DLD1 (cell line): Measurements from ENCODE around the gene KRTAP5-5.
"Not testable (repeated sequence)": the region's sequence is repeated elsewhere in the genome, so short reads cannot be mapped to it uniquely, and the experiment has no call there.

ENCODE experiments used
- in situ Hi-C: cut with HindIII; loops from 2 replicates; pipeline ENCODE4 v1.10.0; 2017; ENCODE audit warnings: low sequenced_read_pairs

Gene KRTAP5-5

GRCh38 chr11:1607156-1607845, 22.3 kb upstream of the KRTAP5-5 start:
- in situ Hi-C loops, result not testable (repeated sequence)

DNA sequence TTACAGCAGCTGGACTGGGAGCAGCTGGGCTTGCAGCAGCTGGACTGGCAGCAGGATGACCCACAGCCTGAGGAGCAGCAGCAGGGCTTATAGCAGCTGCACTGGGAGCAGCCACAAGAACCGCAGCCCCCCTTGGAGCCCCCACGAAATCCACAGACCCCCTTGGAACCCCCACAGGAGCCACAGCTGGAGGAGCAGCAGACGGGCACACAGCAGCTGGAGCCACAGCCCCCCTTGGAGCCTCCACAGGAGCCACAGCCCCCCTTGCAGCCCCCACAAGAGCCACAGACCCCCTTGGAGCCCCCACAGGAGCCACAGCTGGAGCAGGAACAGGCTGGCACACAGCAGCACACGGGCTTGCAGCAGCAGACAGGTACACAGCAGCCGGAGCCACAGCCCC, 21.7 kb upstream of the KRTAP5-5 start:
- in situ Hi-C loops, result not testable (repeated sequence)

DNA sequence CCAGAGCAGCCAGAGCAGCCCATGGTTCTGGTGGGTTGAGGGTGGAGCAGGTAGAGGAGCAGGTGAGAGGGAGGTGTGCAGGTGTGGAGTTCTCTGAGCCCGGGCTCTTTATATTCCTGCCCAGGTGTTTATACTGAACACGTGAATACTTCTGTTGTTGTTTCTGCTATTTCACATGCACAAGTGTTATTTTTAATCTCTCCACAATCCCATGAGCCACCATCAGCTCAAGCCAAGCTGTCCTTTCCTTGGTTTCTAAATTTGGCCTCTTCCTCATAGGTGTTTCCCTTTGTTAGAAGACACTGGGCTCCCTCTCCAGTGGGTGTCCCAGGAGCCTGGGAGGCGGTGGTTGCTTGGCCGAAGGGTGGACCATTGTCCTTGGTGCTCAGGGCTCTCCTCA, 21.2 kb upstream of the KRTAP5-5 start, which contains the start of gene KRTAP5-3:
Gene KRTAP5-3 (minus strand): TSS at position 101 of the 400 bp plus-strand sequence. CDS start 78 bp downstream, at position 23.
- in situ Hi-C loops, result no loop called here

DNA sequence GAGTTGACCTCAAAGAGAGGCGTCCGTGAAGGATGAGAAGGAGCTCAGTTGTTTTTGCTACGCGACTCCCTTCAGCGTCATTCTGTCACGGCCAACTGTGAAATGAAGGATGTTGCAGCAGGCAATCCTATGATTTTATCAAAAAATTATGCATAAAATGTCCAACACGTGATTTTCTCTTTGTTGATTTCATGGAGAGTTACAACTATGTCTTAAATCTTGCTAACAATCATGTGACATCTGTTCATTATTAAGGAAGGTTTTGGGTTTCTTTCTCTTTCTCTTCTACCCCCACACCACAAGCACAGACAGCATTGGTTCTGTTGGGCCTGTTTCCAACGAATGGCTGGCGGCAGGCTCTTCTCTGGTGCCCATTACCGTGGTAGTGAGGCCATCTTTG, 11.3 kb upstream of the KRTAP5-5 start:
- in situ Hi-C loops, result no loop called here

DNA sequence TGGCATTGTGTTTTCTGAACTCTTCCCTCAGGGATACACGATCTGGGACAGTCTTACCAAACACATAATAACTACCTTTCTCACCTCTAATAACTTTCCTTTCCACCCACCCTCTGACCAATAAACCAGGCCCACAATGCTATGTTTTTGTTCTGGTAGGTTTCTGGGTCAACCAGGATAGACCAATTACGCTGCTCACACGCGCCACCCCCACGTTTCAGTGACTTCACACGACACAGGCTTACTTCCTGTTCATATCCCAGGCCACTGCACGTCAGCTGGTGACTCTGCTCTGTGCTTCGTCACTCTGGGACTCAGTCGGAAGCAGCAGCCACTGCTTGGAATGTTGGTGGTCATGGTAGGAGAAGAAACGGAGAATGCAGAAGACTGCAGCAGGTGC, 10.1 kb upstream of the KRTAP5-5 start:
- in situ Hi-C loops, result no loop called here

DNA sequence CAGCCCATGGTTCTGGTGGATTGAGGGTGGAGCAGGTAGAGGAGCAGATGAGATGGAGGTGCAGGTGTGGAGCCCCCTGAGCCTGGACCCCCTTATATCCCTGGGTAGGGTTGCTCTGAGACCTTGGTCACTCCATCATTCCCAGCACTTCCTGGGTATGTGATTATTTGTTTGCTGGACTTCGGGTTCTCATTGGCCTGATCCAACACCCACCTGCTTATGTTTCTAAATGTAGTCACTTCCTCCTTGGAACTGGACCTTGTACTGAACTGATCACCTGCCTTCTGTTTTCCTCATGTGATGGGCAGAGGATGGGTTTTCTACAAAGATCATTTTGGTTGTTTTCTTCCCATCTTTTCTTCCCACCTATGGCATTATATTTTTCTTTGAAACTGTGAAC, 7.5 kb upstream of the KRTAP5-5 start, which contains the start of gene KRTAP5-4:
Gene KRTAP5-4 (minus strand): TSS at position 53 of the 400 bp plus-strand sequence. CDS start 45 bp downstream, at position 8.
- in situ Hi-C loops, result loop anchor here (5.0 to 10.0 kb wide), 2 partner anchors 85 to 523 kb away; no protein-coding TSS in a partner anchor

- in situ Hi-C loops, result loop anchor here (5.0 to 10.0 kb wide), 2 partner anchors 86 to 521 kb away; no protein-coding TSS in a partner anchor
Observed at GRCh38 chr11:1623716-1624115, 5.9 kb upstream of the KRTAP5-5 start.

DNA sequence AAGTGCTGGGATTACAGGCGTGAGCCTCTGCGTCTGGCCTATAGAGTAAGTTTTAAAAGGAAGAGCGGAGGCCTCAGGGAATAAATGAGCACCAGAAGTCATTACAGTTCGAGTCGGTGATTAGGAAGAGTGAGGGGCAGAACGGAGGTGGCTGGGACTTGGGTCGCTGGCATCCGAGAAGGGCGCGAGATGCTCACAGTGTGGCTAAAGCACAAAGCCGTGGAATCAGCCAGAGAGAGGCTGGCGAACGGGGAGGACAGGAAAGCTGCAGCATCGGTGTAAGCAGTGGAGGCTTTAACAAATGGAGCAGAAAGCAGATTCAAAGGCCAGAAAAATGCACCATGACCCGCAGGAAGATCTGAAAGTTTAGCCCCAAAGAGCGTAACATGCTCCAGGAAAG, 5.0 kb upstream of the KRTAP5-5 start:
- in situ Hi-C loops, result loop anchor here (5.0 to 10.0 kb wide), 2 partner anchors 87 to 520 kb away; no protein-coding TSS in a partner anchor

DNA sequence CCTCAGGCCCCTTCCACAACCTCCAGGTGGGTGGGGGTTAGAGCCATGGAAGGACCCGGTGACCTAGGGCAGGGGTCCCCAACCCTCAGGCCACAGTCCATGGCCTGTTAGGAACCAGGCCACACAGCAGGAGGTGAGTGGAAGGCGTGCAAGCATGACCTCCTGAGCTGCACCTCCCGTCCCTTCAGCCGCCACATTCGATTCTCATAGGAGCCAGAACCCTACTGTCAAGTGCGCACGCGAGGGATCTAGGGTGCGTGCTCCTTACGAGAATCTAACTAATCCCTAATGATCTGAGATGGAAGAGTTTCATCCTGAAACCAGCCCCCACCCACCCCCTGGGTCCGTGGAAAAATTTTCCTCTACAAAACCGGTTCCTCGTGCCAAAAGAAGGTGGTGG, 4.0 kb upstream of the KRTAP5-5 start:
- in situ Hi-C loops, result loop anchor here (10.0 kb wide), 1 partner anchor 519 kb away; no protein-coding TSS in a partner anchor

DNA sequence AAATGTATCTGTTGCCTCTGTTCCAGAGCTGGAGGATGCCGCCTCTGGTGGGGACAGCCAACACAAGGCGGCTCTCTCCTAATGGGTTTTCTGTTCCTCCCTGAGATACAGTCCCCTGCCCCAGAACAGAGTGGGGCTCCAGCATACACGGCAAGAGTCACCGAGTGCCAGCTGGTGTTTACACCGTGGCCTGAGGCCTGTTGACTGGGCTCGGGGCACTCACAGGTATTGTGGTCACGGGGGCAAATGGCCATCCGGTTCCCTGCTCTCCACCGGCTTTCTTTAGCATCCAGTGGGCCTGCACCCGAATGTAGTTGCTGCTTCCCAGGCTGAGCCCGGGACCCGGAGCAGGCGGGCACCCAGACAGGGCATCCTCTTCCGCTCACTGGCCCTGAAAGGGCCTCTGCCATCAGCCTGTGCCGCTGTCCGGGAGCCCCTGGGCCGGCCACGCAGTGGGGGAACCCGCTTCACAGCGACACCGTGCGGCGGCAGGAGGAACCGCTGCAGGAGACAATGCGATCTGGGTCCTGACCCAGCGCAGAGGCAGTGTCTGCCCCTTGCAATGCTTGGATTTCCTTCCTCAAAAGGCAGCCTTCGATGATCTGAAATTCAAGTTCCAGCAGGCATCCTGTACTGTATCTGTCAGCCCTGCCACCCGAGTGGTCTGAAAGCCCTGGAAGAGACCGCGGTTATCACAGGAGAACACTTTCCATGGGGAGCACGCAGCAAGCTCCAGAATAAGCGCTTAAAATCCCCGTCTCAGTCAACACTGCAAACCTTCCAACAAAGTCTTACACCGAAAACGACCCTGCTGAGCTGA, 859 bp upstream of the KRTAP5-5 start:
- in situ Hi-C loops, result loop anchor here (10.0 kb wide), 1 partner anchor 516 kb away; no protein-coding TSS in a partner anchor

GRCh38 chr11:1630271-1630670, 696 bp downstream of the KRTAP5-5 start:
- in situ Hi-C loops, result no loop called here

DNA sequence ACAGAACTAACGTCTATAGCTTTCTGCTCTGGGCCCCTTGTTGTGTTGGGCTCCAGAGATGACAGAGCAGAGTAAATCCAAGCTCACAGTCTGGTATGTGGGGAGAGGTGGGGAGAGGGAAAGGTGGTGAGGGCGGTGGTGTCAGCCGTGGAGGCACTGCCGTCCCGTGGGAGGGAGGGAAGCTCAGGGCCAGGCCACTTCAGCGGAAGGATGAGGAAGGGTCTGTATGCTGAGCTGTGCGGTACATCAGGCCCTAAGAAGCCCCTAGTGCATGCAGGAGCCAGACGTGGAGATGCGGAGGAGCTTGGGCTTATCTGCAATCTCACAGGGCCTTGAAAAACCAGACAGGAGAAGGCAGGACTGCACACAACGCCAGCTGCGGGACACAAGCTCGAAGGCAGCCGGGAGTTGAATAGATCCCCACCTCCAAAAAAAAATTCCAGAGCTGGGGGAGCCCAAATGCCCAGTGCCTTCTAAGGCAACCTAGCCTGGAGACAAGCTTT, 1.5 kb downstream of the KRTAP5-5 start:
- in situ Hi-C loops, result no loop called here

GRCh38 chr11:1632053-1632714, 2.6 kb downstream of the KRTAP5-5 start:
- in situ Hi-C loops, result no loop called here

DNA sequence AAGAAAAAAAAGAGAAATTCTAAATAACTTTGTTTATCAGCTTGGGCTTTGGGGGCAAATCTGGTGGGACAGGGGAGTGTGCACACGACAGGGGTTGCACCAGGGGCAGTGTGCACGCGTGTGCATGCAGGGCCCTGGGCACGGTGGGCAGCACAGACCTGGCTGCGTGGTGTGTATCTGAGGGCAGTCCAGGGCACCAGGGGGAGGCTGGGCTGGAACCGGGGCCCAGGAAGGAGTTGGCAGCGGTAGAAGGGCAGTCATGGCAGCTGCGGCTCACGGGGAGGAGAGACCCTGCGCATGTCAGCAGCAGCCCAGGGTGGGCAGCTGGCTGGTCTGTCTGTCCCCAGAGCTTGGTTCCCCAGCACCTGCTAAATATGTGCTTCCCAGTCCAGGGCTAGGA, 4.3 kb downstream of the KRTAP5-5 start:
- in situ Hi-C loops, result no loop called here

DNA sequence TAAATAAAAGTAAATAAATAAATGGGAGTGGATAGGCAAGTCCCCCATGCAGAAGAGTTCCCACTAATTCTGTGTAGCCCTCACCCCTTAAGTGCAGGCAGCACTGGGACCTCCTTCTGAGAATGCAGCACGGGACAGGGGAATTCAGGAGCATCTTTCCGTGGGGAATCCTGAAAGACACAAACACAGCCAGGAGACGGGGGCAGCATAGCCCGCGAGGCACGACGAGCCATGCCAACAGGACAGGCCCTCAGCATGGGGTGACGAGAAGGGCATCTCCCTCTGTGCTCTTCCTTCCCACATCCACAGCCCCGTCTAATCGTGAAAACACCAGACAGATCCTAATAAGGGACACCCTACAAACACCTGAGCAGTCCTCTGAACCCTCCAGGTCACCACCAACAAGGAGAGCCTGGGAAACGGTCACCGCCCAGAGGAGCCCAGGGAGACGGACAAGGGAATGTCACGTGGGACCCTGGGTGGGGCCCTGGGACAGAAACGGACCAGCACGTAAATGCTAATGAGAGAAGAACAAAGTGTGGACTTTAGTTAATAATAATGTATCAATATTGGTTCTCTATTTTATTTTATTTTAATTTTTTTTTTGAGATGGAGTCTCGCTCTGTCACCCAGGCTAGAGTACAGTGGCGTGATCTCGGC, 6.8 kb downstream of the KRTAP5-5 start:
- in situ Hi-C loops, result no loop called here

- in situ Hi-C loops, result no loop called here
Observed at GRCh38 chr11:1637628-1638027, 8.1 kb downstream of the KRTAP5-5 start.

GRCh38 chr11:1638344-1638743, 8.8 kb downstream of the KRTAP5-5 start:
- in situ Hi-C loops, result no loop called here

GRCh38 chr11:1639102-1639620, 9.6 kb downstream of the KRTAP5-5 start:
- in situ Hi-C loops, result no loop called here

DNA sequence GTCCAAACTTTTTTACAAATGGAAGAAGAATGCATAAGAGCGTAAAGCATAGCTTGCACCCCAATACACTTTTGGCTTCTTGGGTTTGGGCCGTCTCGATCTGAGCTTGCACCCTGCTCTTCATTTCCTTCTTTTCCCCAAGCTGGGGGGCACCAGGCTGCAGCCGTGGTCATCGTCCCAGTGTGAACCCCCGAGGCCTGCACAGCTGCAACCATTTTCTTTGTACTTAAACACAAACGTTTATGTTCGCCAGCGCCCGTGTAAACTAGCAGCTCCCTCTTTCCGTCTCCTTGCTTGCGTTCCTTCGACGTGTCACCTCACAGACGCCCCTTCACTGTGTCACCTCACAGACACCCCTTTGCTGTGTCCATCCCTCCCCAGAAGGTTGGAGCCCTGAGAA, 10.1 kb downstream of the KRTAP5-5 start:
- in situ Hi-C loops, result no loop called here
